ENCODE data around the gene ZNF575.

Gene ZNF575

DNA sequence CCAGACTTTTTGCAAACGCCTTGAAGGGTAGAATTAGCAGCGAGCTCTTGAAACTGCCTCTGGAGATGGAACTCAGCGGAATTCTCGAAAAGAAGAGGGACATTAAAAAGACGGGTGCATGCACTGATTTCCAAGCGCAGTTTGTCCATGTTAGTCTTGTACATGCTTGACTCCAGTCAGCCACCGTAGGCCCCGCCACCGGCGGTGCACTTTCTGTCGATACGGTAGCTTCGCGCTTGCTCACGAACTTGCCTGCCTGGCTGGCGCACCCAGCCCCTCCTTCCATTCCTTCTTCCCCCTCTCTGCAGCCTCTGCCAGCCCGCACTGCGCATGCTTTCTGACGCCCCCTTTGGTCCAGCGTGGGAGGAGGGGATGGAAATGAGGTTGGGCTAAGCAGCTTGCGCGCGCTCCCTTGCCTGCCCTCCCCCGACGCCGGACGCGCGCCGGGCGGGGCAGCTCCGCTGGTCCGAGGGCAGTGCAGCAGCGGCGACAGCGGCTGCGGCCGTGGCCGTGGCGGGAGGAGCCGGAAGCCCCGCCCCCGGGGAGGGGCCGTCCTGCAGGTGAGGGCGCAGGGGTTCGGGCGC is at the start of gene ZNF575:
ZNF575 (plus strand) TSS at position 227 of the 584 bp plus-strand sequence. CDS start 1,235 bp downstream, outside the sequence.
- DNase-seq = peak; percentile 84

- DNase-seq = no peak
Observed at GRCh38 chr19:43483281-43483680, 49.7 kb upstream of the ZNF575 start.

DNA sequence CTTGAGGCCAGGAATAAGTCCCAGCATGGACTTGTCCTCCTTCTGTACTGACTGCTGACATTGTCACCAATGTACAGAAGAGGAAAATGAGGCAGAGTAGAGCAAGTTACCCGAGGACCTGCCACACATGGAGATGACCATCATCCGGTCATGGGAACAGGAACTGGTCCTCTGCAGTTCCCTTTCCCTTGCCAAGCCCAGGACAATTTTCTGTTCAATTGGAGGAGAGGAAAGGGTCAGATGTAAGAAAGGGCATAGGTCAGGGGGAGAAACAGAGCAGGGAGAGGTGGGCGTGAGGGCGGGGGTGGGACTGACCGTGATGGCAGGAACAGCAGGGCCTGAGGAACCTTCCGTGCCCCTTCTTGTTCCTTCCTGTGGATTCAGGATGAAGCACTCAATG is 47.0 kb upstream of the ZNF575 start:
- DNase-seq = no peak

- no peak for DNase-seq
Observed at GRCh38 chr19:43486412-43486811, 46.6 kb upstream of the ZNF575 start.

- DNase-seq = no peak
Observed at GRCh38 chr19:43488179-43488578, 44.8 kb upstream of the ZNF575 start.

- DNase-seq = no peak
Observed at GRCh38 chr19:43489310-43489709, 43.7 kb upstream of the ZNF575 start.

- no peak for DNase-seq
Observed at GRCh38 chr19:43489979-43490599, 42.9 kb upstream of the ZNF575 start.

DNA sequence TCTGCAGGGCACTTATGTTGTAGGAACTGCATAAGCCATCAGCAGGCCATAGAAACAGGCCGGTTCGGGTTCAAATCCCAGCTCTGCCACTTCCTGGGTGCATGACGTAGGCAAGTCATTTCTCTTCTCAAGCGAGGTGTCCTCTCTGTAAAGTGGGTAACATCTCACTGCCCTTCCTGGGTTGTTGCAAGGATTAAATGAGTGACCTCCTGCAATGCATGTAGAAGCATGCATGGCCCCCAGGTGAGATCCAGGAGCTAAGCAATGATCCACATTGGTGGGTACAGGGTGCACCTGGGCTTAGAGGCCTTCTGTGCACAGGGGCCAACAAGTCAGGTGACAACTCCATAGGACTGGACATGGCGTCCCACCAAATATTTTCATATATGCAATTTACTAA is 42.2 kb upstream of the ZNF575 start:
- DNase-seq = no peak

DNA sequence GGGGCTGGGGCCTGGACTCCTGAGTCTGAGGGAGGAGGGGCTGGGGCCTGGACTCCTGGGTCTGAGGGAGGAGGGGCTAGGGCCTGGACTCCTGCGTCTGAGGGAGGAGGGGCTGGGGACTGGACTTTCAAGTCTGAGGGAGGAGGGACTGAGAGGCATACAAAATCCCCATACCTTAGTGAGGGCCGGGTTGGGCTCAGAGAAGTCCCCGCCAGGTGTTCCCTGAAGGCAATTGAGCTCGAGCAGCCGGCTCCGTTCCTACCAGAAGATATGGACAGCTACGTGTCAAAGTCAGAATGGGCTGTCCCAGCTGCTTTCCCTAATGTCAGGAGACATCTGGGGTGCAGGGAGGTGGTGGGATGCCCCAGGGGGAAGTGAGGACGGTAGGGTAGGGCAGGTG is 37.9 kb upstream of the ZNF575 start:
- DNase-seq = no peak

- no peak for DNase-seq
Observed at GRCh38 chr19:43496960-43497359, 36.0 kb upstream of the ZNF575 start.

DNA sequence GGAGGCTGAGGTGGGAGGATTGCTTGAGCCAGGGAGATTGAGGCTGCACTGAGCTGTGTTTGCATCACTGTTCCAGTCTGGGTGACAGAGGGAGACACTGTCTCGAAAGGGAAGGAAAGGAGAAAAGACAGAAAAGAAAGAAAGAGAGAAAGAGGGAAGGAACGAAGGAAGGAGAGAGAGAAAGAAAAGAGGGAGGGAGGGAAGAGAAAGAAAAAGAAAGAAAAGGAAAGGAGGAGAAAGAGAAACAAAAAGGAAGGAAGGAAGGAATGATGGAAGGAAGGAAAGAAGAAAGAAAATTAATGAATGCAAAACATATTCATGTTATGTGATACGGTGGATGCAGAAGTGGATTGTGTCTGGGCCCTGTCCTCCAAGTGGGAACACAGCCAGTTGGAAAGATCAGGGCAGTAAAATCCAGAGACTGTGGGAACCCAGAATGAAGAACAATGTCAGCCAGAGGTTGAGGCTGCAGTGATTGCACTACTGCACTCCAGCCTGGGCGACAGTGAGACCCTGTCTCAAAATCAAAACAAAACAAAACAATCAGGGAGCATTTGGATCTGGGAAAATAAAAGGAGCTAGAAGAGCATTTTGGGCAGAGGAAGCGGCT is 34.6 kb upstream of the ZNF575 start:
- no peak for DNase-seq

GRCh38 chr19:43499042-43499441 is 33.9 kb upstream of the ZNF575 start:
- DNase-seq = no peak

GRCh38 chr19:43501661-43502418 is 31.1 kb upstream of the ZNF575 start:
- DNase-seq = no peak

DNA sequence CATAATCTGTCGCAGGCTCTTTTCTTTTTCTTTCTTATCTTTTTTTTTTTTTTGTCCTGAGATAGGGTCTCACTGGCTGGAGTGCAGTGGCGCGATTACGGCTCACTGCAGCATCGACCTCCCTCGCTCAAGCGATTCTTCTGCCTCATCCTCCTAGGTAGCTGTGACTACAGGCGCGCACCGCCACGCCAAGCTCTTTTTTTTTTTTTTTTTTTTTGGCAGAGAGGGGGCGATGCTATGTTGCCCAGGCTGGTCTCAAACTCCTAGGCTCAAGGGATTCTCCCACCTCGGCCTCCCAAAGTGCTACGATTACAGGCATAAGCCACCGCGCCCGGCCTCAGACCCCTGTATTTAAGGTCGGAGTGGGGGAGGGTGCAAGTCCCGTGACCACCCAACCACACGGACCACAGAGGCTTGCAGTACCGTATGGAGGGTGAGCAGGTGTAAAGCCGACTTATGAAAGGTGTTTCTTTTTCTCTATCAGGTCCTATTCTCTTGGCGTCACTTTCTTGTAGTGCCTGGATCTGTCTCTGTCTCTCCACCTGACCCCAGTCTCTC is 30.5 kb upstream of the ZNF575 start:
- DNase-seq = no peak

- peak; percentile 85 for DNase-seq
Observed at GRCh38 chr19:43503501-43504425, 29.2 kb upstream of the ZNF575 start.

DNA sequence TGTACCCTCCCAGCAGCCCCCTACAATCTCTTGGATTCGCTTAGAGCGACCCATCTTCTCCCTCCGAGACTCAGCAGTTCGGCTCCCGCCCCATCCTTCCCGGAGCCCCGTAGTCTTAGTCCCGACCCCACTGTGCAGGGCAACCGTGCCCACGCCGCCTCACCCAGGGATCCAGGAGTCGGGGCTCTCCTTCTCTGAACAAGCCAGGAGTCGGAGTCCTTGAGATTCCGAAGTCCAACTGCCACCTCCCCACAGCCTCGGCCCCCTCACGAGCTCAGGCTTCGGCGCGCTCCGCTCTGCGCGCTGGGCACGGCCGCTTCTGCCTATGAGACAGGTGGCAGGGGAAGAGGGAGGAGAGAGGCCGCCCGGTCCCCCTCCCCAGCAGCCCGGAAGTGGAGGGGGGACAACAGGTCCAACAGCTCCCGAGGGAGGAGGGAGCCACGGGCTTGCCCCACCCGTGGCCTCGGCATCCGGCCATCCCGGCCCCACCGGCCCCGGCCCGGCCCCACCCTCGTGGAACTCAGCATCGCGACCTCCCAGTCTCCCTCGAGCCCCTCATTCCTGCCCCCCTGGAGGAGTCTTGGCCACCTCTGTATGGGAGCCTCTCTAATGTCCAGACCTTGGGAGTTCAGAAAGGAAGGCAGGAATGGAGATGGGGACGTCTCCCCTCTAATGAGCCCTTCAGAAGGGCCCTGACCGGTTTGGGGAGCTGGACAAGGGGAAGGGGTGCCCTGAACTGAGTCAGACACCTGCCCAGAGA is 28.4 kb upstream of the ZNF575 start, which contains the start of gene PHLDB3:
PHLDB3 (minus strand) TSS at position 321 of the 760 bp plus-strand sequence. CDS start 628 bp downstream, outside the sequence.
- DNase-seq = no peak

GRCh38 chr19:43505186-43505456 is 27.9 kb upstream of the ZNF575 start:
- no peak for DNase-seq

GRCh38 chr19:43505941-43506340 is 27.0 kb upstream of the ZNF575 start:
- no peak for DNase-seq

GRCh38 chr19:43506629-43507028 is 26.4 kb upstream of the ZNF575 start:
- DNase-seq = no peak

DNA sequence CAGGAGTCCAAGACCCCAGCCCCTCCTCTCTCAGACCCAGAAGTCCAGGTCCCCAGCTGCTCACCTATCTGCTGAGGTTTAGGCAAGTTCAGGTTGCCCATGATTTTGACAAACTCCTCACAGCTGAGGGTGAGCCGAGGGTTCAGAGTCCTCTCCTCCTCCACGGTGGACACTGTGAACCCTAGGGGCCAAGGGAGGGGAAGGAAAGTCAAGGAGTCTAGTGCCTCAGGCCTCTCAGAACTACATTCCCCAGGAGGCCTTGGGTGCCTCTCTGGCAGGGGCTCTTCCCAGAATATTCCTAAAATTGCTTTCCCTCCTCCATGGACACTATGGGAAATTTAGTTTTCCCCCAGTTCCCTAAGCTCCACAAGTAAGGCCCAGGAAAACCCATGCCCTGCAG is 25.1 kb upstream of the ZNF575 start:
- DNase-seq = no peak

DNA sequence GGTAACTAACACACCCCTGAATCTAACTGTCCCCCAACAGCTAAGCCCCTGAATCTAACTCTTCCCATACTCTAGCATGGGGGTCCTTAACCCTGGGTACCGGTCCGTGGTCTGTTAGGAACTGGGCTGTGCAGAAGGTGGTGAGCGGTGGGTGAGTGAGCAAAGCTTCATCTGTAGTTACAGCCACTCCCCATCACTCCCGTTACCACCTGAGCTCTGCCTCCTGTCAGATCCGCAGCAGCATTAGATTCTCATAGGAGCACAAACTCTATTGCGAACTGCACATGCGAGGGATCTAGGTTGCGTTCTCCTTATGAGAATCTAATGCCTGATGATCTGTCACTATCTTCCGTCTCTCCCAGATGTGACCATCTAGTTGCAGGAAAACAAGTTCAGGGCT is 22.3 kb upstream of the ZNF575 start:
- no peak for DNase-seq

DNA sequence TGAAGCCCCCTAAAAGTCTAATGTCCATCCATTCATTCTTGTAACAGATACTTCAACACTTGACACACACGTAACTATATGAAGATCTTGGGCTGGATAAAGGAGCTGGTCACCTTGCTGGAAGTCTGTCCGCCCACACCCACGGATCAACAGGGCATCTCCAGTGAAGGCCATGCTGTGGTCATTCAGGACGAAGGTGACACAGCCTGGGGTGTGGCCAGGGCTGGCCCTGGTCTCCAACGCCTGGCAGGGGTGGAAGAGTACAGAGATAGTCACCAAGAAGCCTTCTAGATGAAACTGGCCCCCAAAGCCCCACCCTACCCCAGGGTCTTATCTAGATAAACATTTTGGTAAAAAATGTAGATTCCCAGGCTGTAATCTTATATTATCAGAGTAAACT is 21.7 kb upstream of the ZNF575 start:
- no peak for DNase-seq

All from NCI-H1694 (cell line).